T-cell (primary cell): ENCODE data around the gene PITX3. TPM values are rescaled to one million over a fixed set of nuclear protein-coding genes. Genes with fewer than 3 reads are reported as not detected.

Experiments used
- ATAC-seq, 4 experiments: fragments of 200-7000 bp in 3 of 4; fragments of 150-1000 bp in 1 of 4; cut with Tn5 transposase; replicated peaks in 1 of 4; 1 replicate in 3 of 4; 2 replicates in 1 of 4; pipeline ENCODE4 v1.10.0; 2021; ENCODE audit warnings: moderate library complexity in 3 of 4, mild to moderate bottlenecking in 2 of 4, moderate number of reproducible peaks in 1 of 4
- CTCF ChIA-PET, 2 donors: fragments of 300-600 bp; sonication (Branson Sonifier 250); formaldehyde crosslinking; loops; one replicate each; lab custom pipeline; 2022; ENCODE audit warnings: antibody characterized with exemption in 2 of 2; lab: Charles Lee
- POLR2A ChIA-PET, 2 donors: fragments of 300-600 bp; sonication (Branson Sonifier 250); formaldehyde crosslinking; loops; one replicate each; lab custom pipeline; 2022; ENCODE audit warnings: antibody characterized with exemption in 2 of 2; lab: Charles Lee
- DNase-seq, 35 experiments: peaks; one replicate each; pipeline versions ENCODE4 v3.0.0 to v3.0.0-alpha.2; 2013 to 2023
- H3K27ac ChIP-seq: one replicate; pipeline ENCODE4 v1.5.1; 2013; ENCODE audit warnings: low read length
- H3K27me3 ChIP-seq, 2 experiments: replicated peaks in 1 of 2; 1 replicate in 1 of 2; 2 replicates in 1 of 2; pipeline versions ENCODE4 v1.6.1 to v1.7.0; 2013; ENCODE audit warnings: low read length in 1 of 2, mixed read lengths in 1 of 2; ENCODE audit not compliant: control insufficient read depth in 2 of 2, insufficient read depth in 2 of 2; ENCODE audit errors: extremely low read depth in 1 of 2
- H3K36me3 ChIP-seq, 2 donors: 1 replicate in 1 of 2; 2 replicates in 1 of 2; pipeline versions ENCODE4 v1.6.1 to v1.7.0; 2013; ENCODE audit warnings: low read length in 1 of 2; ENCODE audit not compliant: control insufficient read depth in 2 of 2, insufficient read depth in 1 of 2; ENCODE audit errors: extremely low read depth in 1 of 2
- H3K4me1 ChIP-seq, 2 experiments: 1 replicate in 1 of 2; 2 replicates in 1 of 2; pipeline versions ENCODE4 v1.6.1 to v1.7.0; 2013; ENCODE audit warnings: low read length in 2 of 2, mixed read lengths in 1 of 2; ENCODE audit not compliant: insufficient read depth in 2 of 2, control insufficient read depth in 1 of 2; ENCODE audit errors: extremely low read depth in 1 of 2
- H3K4me3 ChIP-seq, 2 donors: 1 replicate in 1 of 2; 2 replicates in 1 of 2; pipeline versions ENCODE4 v1.5.1 to v1.7.0; 2013; ENCODE audit warnings: mild to moderate bottlenecking in 2 of 2, low read length in 1 of 2, moderate library complexity in 1 of 2; ENCODE audit not compliant: control insufficient read depth in 1 of 2; ENCODE audit errors: extremely low read depth in 1 of 2
- H3K9me3 ChIP-seq: 2 replicates; pipeline ENCODE4 v1.7.0; 2013
- H3K27ac Mint-ChIP-seq, 2 donors: one replicate each; pipeline ENCODE4 v1.8.0; 2020 to 2021; ENCODE audit warnings: mild to moderate bottlenecking in 2 of 2, mixed read lengths in 2 of 2
- H3K27me3 Mint-ChIP-seq, 2 donors: one replicate each; pipeline ENCODE4 v1.8.0; 2021 to 2022; ENCODE audit warnings: mixed read lengths in 2 of 2
- H3K36me3 Mint-ChIP-seq: one replicate; pipeline ENCODE4 v1.8.0; 2021; ENCODE audit warnings: mixed read lengths
- H3K4me1 Mint-ChIP-seq, 3 donors: one replicate each; pipeline ENCODE4 v1.8.0; 2020 to 2022; ENCODE audit warnings: mixed read lengths in 3 of 3, mild to moderate bottlenecking in 1 of 3
- H3K4me3 Mint-ChIP-seq, 3 donors: one replicate each; pipeline ENCODE4 v1.8.0; 2020 to 2022; ENCODE audit warnings: mild to moderate bottlenecking in 3 of 3, mixed read lengths in 3 of 3, moderate library complexity in 3 of 3
- H3K9me3 Mint-ChIP-seq, 3 donors: one replicate each; pipeline ENCODE4 v1.8.0; 2020 to 2022; ENCODE audit warnings: mixed read lengths in 3 of 3
- WGBS: methylation state at CpG from one replicate; pipeline ENCODE4 v1.1.5; 2013; ENCODE audit warnings: missing lambda C conversion rate; ENCODE audit not compliant: insufficient coverage; 5-methylcytosine and 5-hydroxymethylcytosine counted together
- total RNA-seq, 35 experiments: library from RNA in 6 of 35; stranded (reverse) in 6 of 35; fragments of 120-200 nt in 1 of 35; gene quantifications; one replicate each; pipeline versions ENCODE4 v1.2.1 to v1.2.4 and lab custom pipeline; 2013 to 2026

Gene PITX3
- total RNA-seq (not detected), total RNA-seq (lab: John Stamatoyannopoulos, UW) (0 to 0.21 (median 0) reads per million in 29 experiments)
- total RNA-seq (2013) = not detected

- peak within 1 kb of the TSS; percentile 68 to 83 (median 79) for H3K4me3 Mint-ChIP-seq
- H3K9me3 ChIP-seq = no peaks in the 10 kb centered on the region
- peaks cover 12 to 38% of the 10 kb centered on the region in 2 experiments for H3K27me3 ChIP-seq
- ChIA-PET CTCF (interaction anchor here in 1 of 2 donors (0.7 to 1.3 kb wide), 3 partner anchors 12 to 471 kb away, joined by 3 to 5 read pairs (median 3); no protein-coding TSS in a partner anchor), POLR2A (no interaction called here)
- H3K4me1 Mint-ChIP-seq = peaks cover 30 to 37% (median 37%) of the 10 kb centered on the region in 3 donors
- peak within 1 kb of the TSS in 1 of 2 donors; percentile 65 for H3K27ac Mint-ChIP-seq
- no peak within 1 kb of the TSS for H3K27ac ChIP-seq
- peaks cover 16 to 34% of the 10 kb centered on the region in 2 experiments for H3K4me1 ChIP-seq
- H3K36me3 Mint-ChIP-seq = no peaks in the 10 kb centered on the region
- DNase-seq (peak; percentile 57 to 93 (median 84)), ATAC-seq (peak; percentile 41 to 56 (median 45))
- peak within 1 kb of the TSS; percentile 44 to 81 for H3K4me3 ChIP-seq
- no peaks in the 10 kb centered on the region for H3K36me3 ChIP-seq
- peaks cover 17 to 27% of the 10 kb centered on the region in 2 donors for H3K27me3 Mint-ChIP-seq
- no peaks in the 10 kb centered on the region for H3K9me3 Mint-ChIP-seq
- 6% methylated on average over 57 of the region's 57 CpGs for WGBS
Observed at GRCh38 chr10:102241444-102242117, at the start of gene PITX3. Gene PITX3 (minus strand): TSS chr10:102241512. CDS start chr10:102232080, 9,432 bp downstream.

DNA sequence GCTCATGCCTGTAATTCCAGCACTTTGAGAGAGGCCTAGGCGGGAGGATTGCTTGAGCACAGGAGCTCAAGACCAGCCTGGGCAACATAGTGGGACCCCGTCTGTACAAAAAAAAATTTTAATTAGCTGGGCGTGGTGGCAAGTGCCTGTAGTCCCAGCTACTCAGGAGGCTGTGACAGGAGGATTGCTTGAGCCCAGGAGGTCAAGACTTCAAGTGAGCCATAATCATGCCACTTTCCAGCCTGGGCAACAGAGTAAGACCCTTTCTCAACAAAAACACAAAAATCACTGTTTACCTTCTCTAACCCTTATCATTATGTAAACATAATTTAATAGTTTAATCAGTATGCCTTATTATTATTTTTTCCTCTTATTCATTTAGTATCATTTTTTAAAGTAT lies 48.5 kb upstream of the PITX3 start:
- Histone ChIP-seq H3K36me3 (peaks cover 0 to 9% of the 10 kb centered on the region in 2 donors), H3K27ac (no peak overlapping the region), H3K27me3 (no peaks in the 10 kb centered on the region), H3K4me3 (no peak overlapping the region), H3K9me3 (no peaks in the 10 kb centered on the region), H3K4me1 (no peaks in the 10 kb centered on the region)
- 100% methylated on average over 3 of the region's 3 CpGs for WGBS
- ChIA-PET CTCF (no interaction called here), POLR2A (no interaction called here)
- H3K4me3 Mint-ChIP-seq = no peak overlapping the region
- H3K36me3 Mint-ChIP-seq = peaks cover 23% of the 10 kb centered on the region
- no peak overlapping the region for H3K27ac Mint-ChIP-seq
- no peaks in the 10 kb centered on the region for H3K27me3 Mint-ChIP-seq
- DNase-seq (no peak), ATAC-seq (no peak)
- H3K4me1 Mint-ChIP-seq = peaks cover 12 to 37% (median 27%) of the 10 kb centered on the region in 3 donors
- no peaks in the 10 kb centered on the region for H3K9me3 Mint-ChIP-seq

DNA sequence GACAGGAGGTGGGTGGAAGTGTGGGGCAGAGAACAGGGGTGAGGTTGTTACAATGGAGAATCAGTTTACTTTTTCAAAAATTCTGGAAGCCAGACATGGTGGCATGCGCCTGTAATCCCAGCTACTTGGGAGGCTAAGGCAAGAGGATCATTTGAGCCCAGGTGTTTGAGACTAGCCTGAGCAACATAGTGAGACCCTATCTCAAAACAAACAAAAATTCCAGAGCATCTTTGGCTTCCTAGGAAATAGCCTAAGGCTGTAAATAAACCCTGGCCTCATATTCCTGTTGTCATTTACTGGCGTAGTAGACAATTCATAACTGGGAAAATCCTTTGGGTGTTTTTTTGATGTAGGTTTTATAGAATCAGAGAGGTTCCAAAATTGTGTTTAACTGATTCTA lies 48.0 kb upstream of the PITX3 start:
- Mint-ChIP-seq H3K9me3 (no peaks in the 10 kb centered on the region), H3K4me1 (peaks cover 15 to 41% (median 32%) of the 10 kb centered on the region in 3 donors), H3K4me3 (no peak overlapping the region), H3K27ac (no peak overlapping the region), H3K36me3 (peaks cover 23% of the 10 kb centered on the region), H3K27me3 (no peaks in the 10 kb centered on the region)
- POLR2A ChIA-PET = no interaction called here
- Histone ChIP-seq H3K27me3 (no peaks in the 10 kb centered on the region), H3K4me3 (no peak overlapping the region), H3K27ac (no peak overlapping the region), H3K4me1 (no peaks in the 10 kb centered on the region), H3K9me3 (no peaks in the 10 kb centered on the region), H3K36me3 (peaks cover 0 to 9% of the 10 kb centered on the region in 2 donors)
- CTCF ChIA-PET = interaction anchor here in 1 of 2 donors (0.7 kb wide), 1 partner anchor 8 kb away, joined by 6 read pairs; no protein-coding TSS in a partner anchor
- no peak for DNase-seq
- no CpG with 5 or more reads among the region's 2 CpGs for WGBS
- no peak for ATAC-seq

DNA sequence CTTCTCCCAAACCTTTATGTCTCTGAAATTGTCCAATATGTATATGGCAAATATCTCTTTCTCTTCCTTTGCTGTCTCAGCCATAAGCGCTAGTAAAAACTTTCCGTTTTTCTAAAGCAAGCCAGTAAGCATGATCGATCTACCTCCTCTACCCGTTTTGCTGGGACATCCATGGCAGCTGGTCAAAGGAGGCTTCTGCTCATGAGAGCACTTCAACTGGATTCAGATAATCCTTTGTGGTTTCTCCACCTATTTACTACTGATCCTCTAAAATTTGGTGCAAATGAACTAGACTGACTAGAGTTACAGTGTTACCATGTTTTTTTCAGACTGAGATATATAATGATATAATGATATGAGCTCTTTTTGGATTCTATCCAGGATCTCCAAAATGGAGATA lies 46.7 kb upstream of the PITX3 start:
- ATAC-seq (no peak), DNase-seq (no peak)
- H3K4me1 Mint-ChIP-seq = peaks cover 29 to 55% (median 45%) of the 10 kb centered on the region in 3 donors
- H3K36me3 Mint-ChIP-seq = peaks cover 28% of the 10 kb centered on the region
- no peak overlapping the region for H3K27ac ChIP-seq
- no peaks in the 10 kb centered on the region for H3K9me3 ChIP-seq
- WGBS = 86% methylated on average over 4 of the region's 4 CpGs
- H3K9me3 Mint-ChIP-seq = no peaks in the 10 kb centered on the region
- ChIA-PET POLR2A (interaction anchor here in 1 of 2 donors (0.6 kb wide), 1 partner anchor 22 kb away, joined by 3 read pairs; no protein-coding TSS in a partner anchor), CTCF (interaction anchor here in 1 of 2 donors (0.5 kb wide), 1 partner anchor 239 kb away, joined by 3 read pairs; no protein-coding TSS in a partner anchor)
- peaks cover 0 to 9% of the 10 kb centered on the region in 2 donors for H3K36me3 ChIP-seq
- H3K27me3 Mint-ChIP-seq = no peaks in the 10 kb centered on the region
- peaks cover 0 to 10% of the 10 kb centered on the region in 2 experiments for H3K4me1 ChIP-seq
- no peaks in the 10 kb centered on the region for H3K27me3 ChIP-seq
- H3K4me3 Mint-ChIP-seq = no peak overlapping the region
- no peak overlapping the region for H3K27ac Mint-ChIP-seq
- H3K4me3 ChIP-seq = no peak overlapping the region

DNA sequence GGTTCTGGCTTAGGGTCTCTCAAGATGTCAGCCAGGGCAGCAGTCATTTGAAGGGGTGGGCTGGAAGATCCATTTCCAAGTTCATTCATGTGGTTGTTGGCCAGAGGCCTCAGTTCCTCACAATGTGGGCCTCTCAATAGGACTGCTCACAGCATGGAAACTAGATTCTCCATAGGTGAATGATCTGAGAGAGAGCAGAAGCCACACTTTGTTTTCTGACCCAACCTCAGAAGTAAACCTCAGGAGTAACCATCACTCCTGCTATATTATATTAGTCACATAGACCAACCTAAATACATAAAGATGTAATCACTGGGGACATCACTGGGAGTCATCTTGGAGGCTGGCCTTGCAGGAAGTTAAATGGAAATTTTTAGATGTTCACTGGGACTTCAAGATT lies 46.2 kb upstream of the PITX3 start:
- no peak overlapping the region for H3K4me3 Mint-ChIP-seq
- Histone ChIP-seq H3K27me3 (no peaks in the 10 kb centered on the region), H3K36me3 (peaks cover 0 to 9% of the 10 kb centered on the region in 2 donors), H3K4me1 (peaks cover 0 to 10% of the 10 kb centered on the region in 2 experiments), H3K4me3 (no peak overlapping the region), H3K9me3 (no peaks in the 10 kb centered on the region), H3K27ac (no peak overlapping the region)
- no peaks in the 10 kb centered on the region for H3K9me3 Mint-ChIP-seq
- DNase-seq = no peak
- no peaks in the 10 kb centered on the region for H3K27me3 Mint-ChIP-seq
- no peak overlapping the region for H3K27ac Mint-ChIP-seq
- H3K4me1 Mint-ChIP-seq = peaks cover 33 to 59% (median 50%) of the 10 kb centered on the region in 3 donors
- peaks cover 32% of the 10 kb centered on the region for H3K36me3 Mint-ChIP-seq
- POLR2A ChIA-PET = interaction anchor here in 1 of 2 donors (0.6 kb wide), 1 partner anchor 21 kb away, joined by 3 read pairs; no protein-coding TSS in a partner anchor
- ATAC-seq = no peak
- CTCF ChIA-PET = interaction anchor here in 1 of 2 donors (0.5 kb wide), 2 partner anchors 192 to 240 kb away, joined by 3 to 4 read pairs; no protein-coding TSS in a partner anchor

DNA sequence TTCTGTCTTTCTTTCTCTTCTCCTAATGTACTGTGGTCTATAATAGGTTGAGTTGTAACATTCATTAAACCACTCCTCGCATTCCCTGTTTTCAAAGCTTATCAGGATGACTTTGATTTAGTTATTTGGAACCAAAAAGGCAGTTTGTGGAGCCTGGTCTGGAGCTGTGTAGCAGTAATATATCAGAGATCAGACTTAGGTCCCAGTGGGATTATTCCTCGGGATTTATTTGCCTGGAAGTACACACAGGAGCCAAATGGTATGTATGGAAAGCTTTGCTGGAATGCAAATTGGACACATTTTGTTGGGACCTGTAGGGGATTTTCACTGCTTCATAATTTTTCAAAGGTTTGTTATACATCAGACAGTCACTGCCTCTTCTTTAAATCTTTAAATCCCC lies 44.9 kb upstream of the PITX3 start:
- no peak overlapping the region for H3K27ac Mint-ChIP-seq
- H3K27me3 Mint-ChIP-seq = no peaks in the 10 kb centered on the region
- CTCF ChIA-PET = interaction anchor here (0.7 kb wide), 2 partner anchors 10 to 1451 kb away, joined by 3 to 4 read pairs; no protein-coding TSS in a partner anchor

More for the DNA sequence above, 44.9 kb upstream of the PITX3 start:
- H3K9me3 Mint-ChIP-seq = no peaks in the 10 kb centered on the region
- ATAC-seq = no peak
- H3K9me3 ChIP-seq = no peaks in the 10 kb centered on the region
- H3K4me1 ChIP-seq = peaks cover 0 to 10% of the 10 kb centered on the region in 2 experiments
- H3K36me3 ChIP-seq = peaks cover 0 to 12% of the 10 kb centered on the region in 2 donors
- H3K27me3 ChIP-seq = no peaks in the 10 kb centered on the region
- H3K36me3 Mint-ChIP-seq = peaks cover 29% of the 10 kb centered on the region
- WGBS = no CpG with 5 or more reads among the region's 2 CpGs
- peaks cover 39 to 60% (median 57%) of the 10 kb centered on the region in 3 donors for H3K4me1 Mint-ChIP-seq
- H3K4me3 Mint-ChIP-seq = no peak overlapping the region
- POLR2A ChIA-PET = interaction anchor here in 1 of 2 donors (0.8 kb wide), 1 partner anchor 39 kb away, joined by 8 read pairs; no protein-coding TSS in a partner anchor
- no peak overlapping the region for H3K27ac ChIP-seq
- H3K4me3 ChIP-seq = no peak overlapping the region
- no peak for DNase-seq
